Esophagus squamous epithelium (tissue), 4 donors: ENCODE results near the gene LRRC63.

ENCODE experiments used
- POLR2A ChIP-seq, 4 donors: fragments of 450-650 bp; IDR thresholded peaks; one replicate each; pipeline ENCODE4 v1.6.1; 2017; ENCODE audit warnings: antibody characterized with exemption in 4 of 4, mild to moderate bottlenecking in 4 of 4, moderate library complexity in 3 of 4
- TF ChIP-seq, protein P1 (sequence below), 6 experiments: fragments of 450-650 bp in 4 of 6; fragments of 200-600 bp in 2 of 6; sonication (generic) in 2 of 6; IDR thresholded peaks; one replicate each; pipeline ENCODE4 v1.5.1; 2016 to 2019; ENCODE audit warnings: antibody characterized with exemption in 6 of 6, mild to moderate bottlenecking in 4 of 6, moderate library complexity in 4 of 6

DNA sequence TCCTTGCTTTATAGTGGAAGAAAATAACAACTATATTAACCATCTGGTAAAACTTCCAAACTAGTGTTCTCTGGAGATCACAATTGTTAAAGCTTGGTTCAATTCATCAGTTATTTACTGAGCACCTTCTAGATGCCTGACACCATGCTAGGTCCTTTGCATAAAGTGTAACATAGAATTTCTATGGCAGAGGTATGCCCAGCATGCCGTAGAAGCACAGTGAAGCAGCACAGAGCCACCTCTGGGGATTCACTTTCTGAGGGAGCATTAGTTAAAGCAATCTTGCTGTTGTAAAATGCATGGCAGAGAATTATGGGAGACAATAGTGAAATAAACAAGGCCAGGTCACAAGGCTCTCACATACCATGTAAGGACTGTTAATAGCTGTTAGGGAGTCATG, 75.2 kb downstream of the LRRC63 start:
- TF ChIP-seq, protein P1, sequence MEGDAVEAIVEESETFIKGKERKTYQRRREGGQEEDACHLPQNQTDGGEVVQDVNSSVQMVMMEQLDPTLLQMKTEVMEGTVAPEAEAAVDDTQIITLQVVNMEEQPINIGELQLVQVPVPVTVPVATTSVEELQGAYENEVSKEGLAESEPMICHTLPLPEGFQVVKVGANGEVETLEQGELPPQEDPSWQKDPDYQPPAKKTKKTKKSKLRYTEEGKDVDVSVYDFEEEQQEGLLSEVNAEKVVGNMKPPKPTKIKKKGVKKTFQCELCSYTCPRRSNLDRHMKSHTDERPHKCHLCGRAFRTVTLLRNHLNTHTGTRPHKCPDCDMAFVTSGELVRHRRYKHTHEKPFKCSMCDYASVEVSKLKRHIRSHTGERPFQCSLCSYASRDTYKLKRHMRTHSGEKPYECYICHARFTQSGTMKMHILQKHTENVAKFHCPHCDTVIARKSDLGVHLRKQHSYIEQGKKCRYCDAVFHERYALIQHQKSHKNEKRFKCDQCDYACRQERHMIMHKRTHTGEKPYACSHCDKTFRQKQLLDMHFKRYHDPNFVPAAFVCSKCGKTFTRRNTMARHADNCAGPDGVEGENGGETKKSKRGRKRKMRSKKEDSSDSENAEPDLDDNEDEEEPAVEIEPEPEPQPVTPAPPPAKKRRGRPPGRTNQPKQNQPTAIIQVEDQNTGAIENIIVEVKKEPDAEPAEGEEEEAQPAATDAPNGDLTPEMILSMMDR (IDR thresholded peaks at IDR 0.05): no peak
- TF ChIP-seq POLR2A (IDR thresholded peaks at IDR 0.05): no peak
